Measurements from ENCODE around the gene LYPD5. TPM values are rescaled to one million over a fixed set of nuclear protein-coding genes. Genes with fewer than 3 reads are reported as not detected.

The LYPD5 gene
- polyA plus RNA-seq, 2 of the 4 experiments (the other 2 are of a cell fraction): 0.09 to 0.12 TPM

- ChIA-PET POLR2A (no interaction called here), CTCF (interaction anchor here (0.6 to 1.7 kb wide), 8 partner anchors 18 to 368 kb away, joined by 3 to 5 read pairs (median 3); no protein-coding TSS in a partner anchor)
- no peak overlapping the region for H3K4me3 ChIP-seq
- 35% methylated on average over 5 of the region's 5 CpGs for WGBS (ENCODE audit: missing lambda C conversion rate)
- H3K27ac ChIP-seq: no peak overlapping the region
- H3K4me1 ChIP-seq: no peaks in the 10 kb centered on the region
- H3K4me2 ChIP-seq: no peak overlapping the region
- DNase-seq (ENCODE audit: low read depth in 1 of 2, low spot score in 1 of 2): no peak
- no peak for ATAC-seq
- peak; percentile 28 for FAIRE-seq
- peaks cover 22% of the 10 kb centered on the region for H3K9me3 ChIP-seq
- no peak for TF ChIP-seq CBX2 (IDR thresholded peaks at IDR 0.05; ENCODE audit: borderline replicate concordance, low read depth)
Measured at GRCh38 chr19:43814663-43815352, 12.6 kb upstream of the LYPD5 start.

GRCh38 chr19:43812688-43813087, 10.4 kb upstream of the LYPD5 start:
- Histone ChIP-seq H3K4me1 (no peaks in the 10 kb centered on the region), H3K9me3 (peaks cover 11% of the 10 kb centered on the region; the same call in 2 of the 3 replicates), H3K4me2 (no peak overlapping the region), H3K4me3 (no peak overlapping the region), H3K27ac (no peak overlapping the region)
- ATAC-seq (no peak), DNase-seq (ENCODE audit: low read depth in 1 of 2, low spot score in 1 of 2) (no peak), FAIRE-seq (peak; percentile 59)
- ChIA-PET CTCF (interaction anchor here (0.7 to 0.9 kb wide), 2 partner anchors 258 to 293 kb away, joined by 3 read pairs; no protein-coding TSS in a partner anchor), POLR2A (no interaction called here)
- no peak for TF ChIP-seq CTCF (IDR thresholded peaks at IDR 0.05)
- TF ChIP-seq CBX8 (IDR thresholded peaks at IDR 0.05): no peak
- TF ChIP-seq MAFK (IDR thresholded peaks at IDR 0.05; ENCODE audit: partially characterized antibody): no peak
- no peak for TF ChIP-seq E2F6 (IDR thresholded peaks at IDR 0.05; ENCODE audit: borderline replicate concordance, low read depth)
- no peak for TF ChIP-seq ZNF302 (CRISPR knock-in tag; IDR thresholded peaks at IDR 0.05)
- 48% methylated on average over 6 of the region's 6 CpGs for whole genome bisulfite sequencing (ENCODE audit: missing lambda C conversion rate)

GRCh38 chr19:43812259-43812658, 10.0 kb upstream of the LYPD5 start:
- CTCF ChIA-PET: interaction anchor here (0.9 kb wide), 1 partner anchor 258 kb away, joined by 3 read pairs; no protein-coding TSS in a partner anchor

GRCh38 chr19:43811837-43812236, 9.6 kb upstream of the LYPD5 start:
- no peak overlapping the region for H3K4me3 ChIP-seq
- CTCF ChIA-PET: interaction anchor here (1.0 to 3.5 kb wide), 4 partner anchors 19 to 257 kb away, joined by 3 to 19 read pairs (median 8); no protein-coding TSS in a partner anchor

More at GRCh38 chr19:43812259-43812658, 10.0 kb upstream of the LYPD5 start:
- Histone ChIP-seq H3K4me2 (no peak overlapping the region), H3K27ac (no peak overlapping the region), H3K9me3 (peaks cover 11% of the 10 kb centered on the region; the same call in 2 of the 3 replicates), H3K4me3 (no peak overlapping the region), H3K4me1 (no peaks in the 10 kb centered on the region)
- POLR2A ChIA-PET: no interaction called here
- FAIRE-seq: no peak
- TF ChIP-seq SMC3 (IDR thresholded peaks at IDR 0.05): no peak
- TF ChIP-seq HOXA7 (CRISPR knock-in tag; IDR thresholded peaks at IDR 0.05): no peak
- ATAC-seq: no peak
- 28% methylated on average over 1 of the region's 1 CpG for WGBS (ENCODE audit: missing lambda C conversion rate)
- DNase-seq (ENCODE audit: low read depth in 1 of 2, low spot score in 1 of 2): no peak

More at GRCh38 chr19:43811837-43812236, 9.6 kb upstream of the LYPD5 start:
- POLR2A ChIA-PET: no interaction called here
- DNase-seq (ENCODE audit: low read depth in 1 of 2, low spot score in 1 of 2): no peak
- Histone ChIP-seq H3K9me3 (peaks cover 8% of the 10 kb centered on the region; the same call in 2 of the 3 replicates), H3K4me1 (no peaks in the 10 kb centered on the region), H3K27ac (no peak overlapping the region), H3K4me2 (no peak overlapping the region)
- no peak for ATAC-seq
- 0% methylated on average over 1 of the region's 1 CpG for WGBS (ENCODE audit: missing lambda C conversion rate)
- TF ChIP-seq E2F6 (IDR thresholded peaks at IDR 0.05; ENCODE audit: borderline replicate concordance, low read depth) (no peak), EHMT2 (IDR thresholded peaks at IDR 0.05; ENCODE audit: low read depth) (no peak), HDAC2 (IDR thresholded peaks at IDR 0.05) (no peak), HES2 (IDR thresholded peaks at IDR 0.05) (no peak)
- FAIRE-seq: no peak
